Breast epithelium (tissue), 4 donors: ENCODE results near the gene CRP. TPM values are rescaled to one million over a fixed set of nuclear protein-coding genes. Genes with fewer than 3 reads are reported as not detected.

Source experiments
- DNase-seq, 2 donors: peaks; one replicate each; pipeline ENCODE4 v3.0.0-alpha.2; 2019; ENCODE audit warnings: low spot score in 2 of 2
- H3K27ac ChIP-seq, 2 donors: fragments of 200-600 bp; sonication (generic) in 1 of 2; one replicate each; pipeline ENCODE4 v1.5.1; 2016 to 2019; ENCODE audit warnings: mild to moderate bottlenecking in 1 of 2
- H3K27me3 ChIP-seq, 2 donors: fragments of 200-600 bp; sonication (generic) in 1 of 2; one replicate each; pipeline versions ENCODE4 v1.5.1 to v1.6.0; 2017 to 2019; ENCODE audit warnings: control low read depth in 1 of 2, mild to moderate bottlenecking in 1 of 2
- H3K36me3 ChIP-seq: fragments of 200-600 bp; one replicate; pipeline ENCODE4 v1.5.1; 2019
- H3K4me1 ChIP-seq, 2 donors: fragments of 200-600 bp; sonication (generic); one replicate each; pipeline ENCODE4 v1.5.1; 2016 to 2019; ENCODE audit warnings: control low read depth in 1 of 2
- H3K4me3 ChIP-seq, 3 donors: fragments of 200-600 bp; sonication (generic); 1 replicate in 2 of 3; 2 replicates in 1 of 3; pipeline ENCODE4 v1.5.1; 2016 to 2019; ENCODE audit warnings: mild to moderate bottlenecking in 3 of 3, moderate library complexity in 2 of 3
- H3K9me3 ChIP-seq, 2 donors: fragments of 200-600 bp; sonication (generic) in 1 of 2; one replicate each; pipeline ENCODE4 v1.5.1; 2016 to 2019; ENCODE audit warnings: control low read depth in 1 of 2
- CTCF ChIP-seq, 3 donors: fragments of 450-650 bp; IDR thresholded peaks; one replicate each; pipeline ENCODE4 v1.5.1; 2016 to 2017; ENCODE audit warnings: antibody characterized with exemption in 3 of 3, mild to moderate bottlenecking in 3 of 3, moderate library complexity in 3 of 3
- POLR2A ChIP-seq: fragments of 450-650 bp; IDR thresholded peaks from one replicate; pipeline ENCODE4 v1.6.1; 2016; ENCODE audit warnings: antibody characterized with exemption, mild to moderate bottlenecking, moderate library complexity
- POLR2AphosphoS5 ChIP-seq, 3 donors: sonication (generic); formaldehyde crosslinking; IDR thresholded peaks; one replicate each; pipeline ENCODE4 v1.6.1; 2017; ENCODE audit warnings: antibody characterized with exemption in 3 of 3
- intact Hi-C: fragments of 100-400 bp; cut with DNase I; formaldehyde crosslinking; loops from one replicate; pipeline ENCODE4 v1.15.1; 2023; ENCODE audit warnings: low total_unique reads
- total RNA-seq, 3 donors: library from RNA; depleted of rRNA; stranded (reverse); fragments of >200 nt; gene quantifications; one replicate each; pipeline ENCODE4 v1.1.0, GENCODE V29; 2016

Gene CRP
- total RNA-seq: under 1 TPM in 2 of 3 donors, not detected in 1; 0.33 to 0.48 TPM

GRCh38 chr1:159714529-159714928, at the start of gene CRP:
TSS of gene CRP (minus strand) at chr1:159714589. CDS start at chr1:159714485, 104 bp downstream.
- Histone ChIP-seq H3K4me1 (no peaks in the 10 kb centered on the region), H3K9me3 (peaks cover 9 to 11% of the 10 kb centered on the region in 2 donors), H3K36me3 (no peaks in the 10 kb centered on the region), H3K4me3 (no peak within 1 kb of the TSS), H3K27ac (peak within 1 kb of the TSS in 1 of 2 donors; percentile 52), H3K27me3 (no peaks in the 10 kb centered on the region)
- no peak for TF ChIP-seq POLR2AphosphoS5 (IDR thresholded peaks at IDR 0.05)
- no peak for TF ChIP-seq POLR2A
- no peak for TF ChIP-seq CTCF (IDR thresholded peaks at IDR 0.05)
- DNase-seq: no peak
- intact Hi-C loops: no loop called here

- DNase-seq: no peak
- Histone ChIP-seq H3K4me1 (no peaks in the 10 kb centered on the region), H3K27ac (no peak overlapping the region), H3K36me3 (no peaks in the 10 kb centered on the region), H3K27me3 (no peaks in the 10 kb centered on the region), H3K9me3 (no peaks in the 10 kb centered on the region), H3K4me3 (no peak overlapping the region)
- intact Hi-C loops: no loop called here
- TF ChIP-seq CTCF (IDR thresholded peaks at IDR 0.05) (no peak), POLR2A (no peak), POLR2AphosphoS5 (IDR thresholded peaks at IDR 0.05) (no peak)
Measured at GRCh38 chr1:159763686-159764085, 49.3 kb upstream of the CRP start.

- Histone ChIP-seq H3K4me1 (peaks cover 0 to 7% of the 10 kb centered on the region in 2 donors), H3K4me3 (no peak overlapping the region), H3K27me3 (no peaks in the 10 kb centered on the region), H3K9me3 (no peaks in the 10 kb centered on the region), H3K27ac (peak overlapping the region in 1 of 2 donors; percentile 46), H3K36me3 (no peaks in the 10 kb centered on the region)
- DNase-seq: no peak
- intact Hi-C loops: no loop called here
- no peak for TF ChIP-seq POLR2AphosphoS5 (IDR thresholded peaks at IDR 0.05)
- TF ChIP-seq POLR2A: no peak
- TF ChIP-seq CTCF (IDR thresholded peaks at IDR 0.05): no peak
Measured at GRCh38 chr1:159756397-159756796, 42.0 kb upstream of the CRP start.

GRCh38 chr1:159755451-159756007, 41.1 kb upstream of the CRP start:
- intact Hi-C loops: no loop called here
- Histone ChIP-seq H3K4me3 (no peak overlapping the region), H3K4me1 (peaks cover 0 to 7% of the 10 kb centered on the region in 2 donors), H3K9me3 (no peaks in the 10 kb centered on the region), H3K27me3 (no peaks in the 10 kb centered on the region), H3K36me3 (no peaks in the 10 kb centered on the region), H3K27ac (no peak overlapping the region)
- TF ChIP-seq POLR2AphosphoS5 (IDR thresholded peaks at IDR 0.05) (no peak), CTCF (IDR thresholded peaks at IDR 0.05) (no peak), POLR2A (no peak)
- DNase-seq: no peak

- Histone ChIP-seq H3K27ac (peak overlapping the region; percentile 75 to 90), H3K4me3 (no peak overlapping the region), H3K9me3 (no peaks in the 10 kb centered on the region), H3K36me3 (no peaks in the 10 kb centered on the region), H3K27me3 (no peaks in the 10 kb centered on the region), H3K4me1 (peaks cover 0 to 7% of the 10 kb centered on the region in 2 donors)
- intact Hi-C loops: no loop called here
- TF ChIP-seq CTCF (IDR thresholded peaks at IDR 0.05): no peak
- TF ChIP-seq POLR2AphosphoS5 (IDR thresholded peaks at IDR 0.05): no peak
- no peak for TF ChIP-seq POLR2A
- no peak for DNase-seq
Measured at GRCh38 chr1:159753386-159753785, 39.0 kb upstream of the CRP start.
